Liver (tissue), 3 donors: Measurements from ENCODE around the gene HBG1.

ENCODE experiments used
- FOXA1 ChIP-seq: IDR thresholded peaks from 2 replicates; pipeline ENCODE4 v1.6.1; 2016; ENCODE audit warnings: antibody characterized with exemption
- JUND ChIP-seq, 2 donors: IDR thresholded peaks; 2 replicates each; pipeline ENCODE4 v1.6.1; 2016; ENCODE audit warnings: antibody characterized with exemption in 2 of 2
- NR2F2 ChIP-seq: IDR thresholded peaks from 2 replicates; pipeline ENCODE4 v1.6.1; 2016; ENCODE audit warnings: antibody characterized with exemption
- RAD21 ChIP-seq, 2 donors: IDR thresholded peaks; 2 replicates each; pipeline ENCODE4 v1.6.1; 2016; ENCODE audit warnings: antibody characterized with exemption in 2 of 2, mild to moderate bottlenecking in 2 of 2
- SP1 ChIP-seq: IDR thresholded peaks from 2 replicates; pipeline ENCODE4 v1.6.1; 2018; ENCODE audit warnings: antibody characterized with exemption, mild to moderate bottlenecking
- TAF1 ChIP-seq: conservative IDR thresholded peaks from 2 replicates; pipeline ENCODE4 v1.6.1; 2016; ENCODE audit warnings: antibody characterized with exemption, mild to moderate bottlenecking
- YY1 ChIP-seq: IDR thresholded peaks from 2 replicates; pipeline ENCODE4 v1.6.1; 2016; ENCODE audit warnings: antibody characterized with exemption, mild to moderate bottlenecking
- TF ChIP-seq, protein P1 (sequence below): fragments of 150-350 bp; IDR thresholded peaks from 2 replicates; pipeline ENCODE4 v1.5.1; 2017; ENCODE audit warnings: improper control_type of control experiment, low read depth, low read length; ENCODE audit not compliant: missing input control
- TF ChIP-seq, protein P2 (sequence below): IDR thresholded peaks from 2 replicates; pipeline ENCODE4 v1.6.1; 2016; ENCODE audit warnings: antibody characterized with exemption, mild to moderate bottlenecking
- donor health status: healthy.
- donor health status: healthy.

DNA sequence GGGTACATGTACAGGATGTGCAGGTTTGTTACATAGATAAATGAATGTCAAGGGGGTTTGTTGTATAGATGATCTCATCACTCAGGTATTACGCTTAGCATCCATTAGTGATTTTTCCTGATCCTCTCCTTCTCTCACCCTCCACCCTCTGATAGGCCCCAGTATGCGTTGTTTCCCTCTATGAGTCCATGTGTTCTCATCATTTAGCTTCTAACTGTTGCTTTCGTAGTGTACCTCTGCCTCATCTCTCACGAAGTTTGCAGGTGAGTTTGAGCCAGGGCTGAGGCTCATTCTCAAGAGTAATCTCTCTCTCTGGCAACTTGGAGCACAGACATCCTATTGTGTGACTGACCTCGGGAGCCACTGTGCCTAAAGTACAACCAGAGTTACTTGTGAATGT is 24.7 kb upstream of the HBG1 start:
- TF ChIP-seq YY1 (no peak), RAD21 (IDR thresholded peaks at IDR 0.05) (no peak), SP1 (no peak), TAF1 (no peak), NR2F2 (no peak), JUND (IDR thresholded peaks at IDR 0.05) (no peak), FOXA1 (no peak)
- TF ChIP-seq, protein P1, sequence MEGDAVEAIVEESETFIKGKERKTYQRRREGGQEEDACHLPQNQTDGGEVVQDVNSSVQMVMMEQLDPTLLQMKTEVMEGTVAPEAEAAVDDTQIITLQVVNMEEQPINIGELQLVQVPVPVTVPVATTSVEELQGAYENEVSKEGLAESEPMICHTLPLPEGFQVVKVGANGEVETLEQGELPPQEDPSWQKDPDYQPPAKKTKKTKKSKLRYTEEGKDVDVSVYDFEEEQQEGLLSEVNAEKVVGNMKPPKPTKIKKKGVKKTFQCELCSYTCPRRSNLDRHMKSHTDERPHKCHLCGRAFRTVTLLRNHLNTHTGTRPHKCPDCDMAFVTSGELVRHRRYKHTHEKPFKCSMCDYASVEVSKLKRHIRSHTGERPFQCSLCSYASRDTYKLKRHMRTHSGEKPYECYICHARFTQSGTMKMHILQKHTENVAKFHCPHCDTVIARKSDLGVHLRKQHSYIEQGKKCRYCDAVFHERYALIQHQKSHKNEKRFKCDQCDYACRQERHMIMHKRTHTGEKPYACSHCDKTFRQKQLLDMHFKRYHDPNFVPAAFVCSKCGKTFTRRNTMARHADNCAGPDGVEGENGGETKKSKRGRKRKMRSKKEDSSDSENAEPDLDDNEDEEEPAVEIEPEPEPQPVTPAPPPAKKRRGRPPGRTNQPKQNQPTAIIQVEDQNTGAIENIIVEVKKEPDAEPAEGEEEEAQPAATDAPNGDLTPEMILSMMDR: no peak
- TF ChIP-seq, protein P2, sequence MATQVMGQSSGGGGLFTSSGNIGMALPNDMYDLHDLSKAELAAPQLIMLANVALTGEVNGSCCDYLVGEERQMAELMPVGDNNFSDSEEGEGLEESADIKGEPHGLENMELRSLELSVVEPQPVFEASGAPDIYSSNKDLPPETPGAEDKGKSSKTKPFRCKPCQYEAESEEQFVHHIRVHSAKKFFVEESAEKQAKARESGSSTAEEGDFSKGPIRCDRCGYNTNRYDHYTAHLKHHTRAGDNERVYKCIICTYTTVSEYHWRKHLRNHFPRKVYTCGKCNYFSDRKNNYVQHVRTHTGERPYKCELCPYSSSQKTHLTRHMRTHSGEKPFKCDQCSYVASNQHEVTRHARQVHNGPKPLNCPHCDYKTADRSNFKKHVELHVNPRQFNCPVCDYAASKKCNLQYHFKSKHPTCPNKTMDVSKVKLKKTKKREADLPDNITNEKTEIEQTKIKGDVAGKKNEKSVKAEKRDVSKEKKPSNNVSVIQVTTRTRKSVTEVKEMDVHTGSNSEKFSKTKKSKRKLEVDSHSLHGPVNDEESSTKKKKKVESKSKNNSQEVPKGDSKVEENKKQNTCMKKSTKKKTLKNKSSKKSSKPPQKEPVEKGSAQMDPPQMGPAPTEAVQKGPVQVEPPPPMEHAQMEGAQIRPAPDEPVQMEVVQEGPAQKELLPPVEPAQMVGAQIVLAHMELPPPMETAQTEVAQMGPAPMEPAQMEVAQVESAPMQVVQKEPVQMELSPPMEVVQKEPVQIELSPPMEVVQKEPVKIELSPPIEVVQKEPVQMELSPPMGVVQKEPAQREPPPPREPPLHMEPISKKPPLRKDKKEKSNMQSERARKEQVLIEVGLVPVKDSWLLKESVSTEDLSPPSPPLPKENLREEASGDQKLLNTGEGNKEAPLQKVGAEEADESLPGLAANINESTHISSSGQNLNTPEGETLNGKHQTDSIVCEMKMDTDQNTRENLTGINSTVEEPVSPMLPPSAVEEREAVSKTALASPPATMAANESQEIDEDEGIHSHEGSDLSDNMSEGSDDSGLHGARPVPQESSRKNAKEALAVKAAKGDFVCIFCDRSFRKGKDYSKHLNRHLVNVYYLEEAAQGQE: no peak
